ENCODE measurements around the gene FADS2. TPM values are rescaled to one million over a fixed set of nuclear protein-coding genes. Genes with fewer than 3 reads are reported as not detected.

The FADS2 gene
- polyA plus RNA-seq, 1 donor from 2014 or later = 0.63 TPM

GRCh38 chr11:61806785-61807184 is 21.3 kb upstream of the FADS2 start:
- Mint-ChIP-seq H3K4me1 (peaks cover 0 to 3% (median 0%) of the 10 kb centered on the region in 3 donors), H3K4me3 (no peak overlapping the region), H3K27ac (no peak overlapping the region), H3K36me3 (no peaks in the 10 kb centered on the region), H3K27me3 (no peaks in the 10 kb centered on the region), H3K9me3 (no peaks in the 10 kb centered on the region)

- Mint-ChIP-seq H3K36me3 (peaks cover 5% of the 10 kb centered on the region), H3K4me3 (no peak overlapping the region), H3K27me3 (no peaks in the 10 kb centered on the region), H3K9me3 (peaks cover 0 to 2% (median 0%) of the 10 kb centered on the region in 3 donors), H3K27ac (no peak overlapping the region), H3K4me1 (peaks cover 0 to 6% (median 3%) of the 10 kb centered on the region in 3 donors)
These were observed 17.4 kb upstream of the FADS2 start for GRCh38 chr11:61810671-61811175.

GRCh38 chr11:61811831-61812230 is 16.3 kb upstream of the FADS2 start:
- Mint-ChIP-seq H3K27me3 (peaks cover 3% of the 10 kb centered on the region), H3K4me3 (no peak overlapping the region), H3K36me3 (peaks cover 5% of the 10 kb centered on the region), H3K9me3 (peaks cover 0 to 2% (median 0%) of the 10 kb centered on the region in 3 donors), H3K27ac (no peak overlapping the region), H3K4me1 (peaks cover 0 to 8% (median 5%) of the 10 kb centered on the region in 3 donors)

- peaks cover 0 to 2% (median 0%) of the 10 kb centered on the region in 3 donors for H3K9me3 Mint-ChIP-seq
These were observed 15.2 kb upstream of the FADS2 start for GRCh38 chr11:61812736-61813411.

GRCh38 chr11:61814247-61814957 is 13.7 kb upstream of the FADS2 start:
- H3K4me1 Mint-ChIP-seq = peaks cover 0 to 8% (median 5%) of the 10 kb centered on the region in 3 donors
- H3K36me3 Mint-ChIP-seq = peaks cover 5% of the 10 kb centered on the region
- H3K9me3 Mint-ChIP-seq = peaks cover 0 to 2% (median 0%) of the 10 kb centered on the region in 3 donors
- peaks cover 3% of the 10 kb centered on the region for H3K27me3 Mint-ChIP-seq
- peak overlapping the region; percentile 44 to 95 (median 87) for H3K4me3 Mint-ChIP-seq
- no peak overlapping the region for H3K27ac Mint-ChIP-seq

More at GRCh38 chr11:61812736-61813411, 15.2 kb upstream of the FADS2 start:
- H3K27ac Mint-ChIP-seq = no peak overlapping the region
- peaks cover 0 to 8% (median 5%) of the 10 kb centered on the region in 3 donors for H3K4me1 Mint-ChIP-seq
- peaks cover 5% of the 10 kb centered on the region for H3K36me3 Mint-ChIP-seq
- no peak overlapping the region for H3K4me3 Mint-ChIP-seq
- peaks cover 3% of the 10 kb centered on the region for H3K27me3 Mint-ChIP-seq

- H3K4me1 Mint-ChIP-seq = peaks cover 0 to 8% (median 5%) of the 10 kb centered on the region in 3 donors
- peaks cover 5% of the 10 kb centered on the region for H3K36me3 Mint-ChIP-seq
- H3K9me3 Mint-ChIP-seq = peaks cover 0 to 2% (median 0%) of the 10 kb centered on the region in 3 donors
- peak overlapping the region; percentile 44 to 95 (median 87) for H3K4me3 Mint-ChIP-seq
- peaks cover 3% of the 10 kb centered on the region for H3K27me3 Mint-ChIP-seq
- no peak overlapping the region for H3K27ac Mint-ChIP-seq
These were observed 12.9 kb upstream of the FADS2 start for GRCh38 chr11:61814958-61815789.

- H3K4me3 Mint-ChIP-seq = peak overlapping the region; percentile 44 to 95 (median 87)
- peak overlapping the region in 1 of 3 donors; percentile 84 for H3K27ac Mint-ChIP-seq
- H3K36me3 Mint-ChIP-seq = peaks cover 5% of the 10 kb centered on the region
- H3K27me3 Mint-ChIP-seq = peaks cover 3% of the 10 kb centered on the region
- H3K9me3 Mint-ChIP-seq = peaks cover 0 to 2% (median 0%) of the 10 kb centered on the region in 3 donors
- H3K4me1 Mint-ChIP-seq = peaks cover 0 to 8% (median 5%) of the 10 kb centered on the region in 3 donors
These were observed 12.0 kb upstream of the FADS2 start for GRCh38 chr11:61815790-61816735.

- Mint-ChIP-seq H3K4me1 (peaks cover 0 to 8% (median 5%) of the 10 kb centered on the region in 3 donors), H3K36me3 (peaks cover 5% of the 10 kb centered on the region), H3K4me3 (peak within 1 kb of the TSS; percentile 44 to 95 (median 87)), H3K27ac (peak within 1 kb of the TSS in 1 of 3 donors; percentile 84), H3K9me3 (peaks cover 0 to 2% (median 0%) of the 10 kb centered on the region in 3 donors), H3K27me3 (peaks cover 3% of the 10 kb centered on the region)
These were observed 11.2 kb upstream of the FADS2 start, which contains the start of gene FADS1 for GRCh38 chr11:61816736-61817455. FADS1 (minus strand) TSS chr11:61817003; CDS start chr11:61816929, 74 bp downstream.

- peaks cover 0 to 2% (median 0%) of the 10 kb centered on the region in 3 donors for H3K9me3 Mint-ChIP-seq
- peaks cover 3% of the 10 kb centered on the region for H3K27me3 Mint-ChIP-seq
- peaks cover 0 to 8% (median 5%) of the 10 kb centered on the region in 3 donors for H3K4me1 Mint-ChIP-seq
- H3K27ac Mint-ChIP-seq = no peak overlapping the region
- H3K4me3 Mint-ChIP-seq = peak overlapping the region; percentile 11 to 77 (median 52)
- peaks cover 5% of the 10 kb centered on the region for H3K36me3 Mint-ChIP-seq
These were observed 10.5 kb upstream of the FADS2 start for GRCh38 chr11:61817471-61818202.

GRCh38 chr11:61820174-61820573 is 7.9 kb upstream of the FADS2 start:
- H3K4me3 Mint-ChIP-seq = no peak overlapping the region
- no peak overlapping the region for H3K27ac Mint-ChIP-seq
- H3K9me3 Mint-ChIP-seq = no peaks in the 10 kb centered on the region
- H3K27me3 Mint-ChIP-seq = peaks cover 3% of the 10 kb centered on the region
- H3K36me3 Mint-ChIP-seq = no peaks in the 10 kb centered on the region
- peaks cover 0 to 4% (median 2%) of the 10 kb centered on the region in 3 donors for H3K4me1 Mint-ChIP-seq

GRCh38 chr11:61826930-61827570 is 1.1 kb upstream of the FADS2 start:
- Mint-ChIP-seq H3K9me3 (no peaks in the 10 kb centered on the region), H3K36me3 (peaks cover 2% of the 10 kb centered on the region), H3K27ac (no peak overlapping the region), H3K4me3 (peak overlapping the region; percentile 32 to 90 (median 72)), H3K4me1 (peaks cover 6% of the 10 kb centered on the region in 3 donors), H3K27me3 (peaks cover 5% of the 10 kb centered on the region)

GRCh38 chr11:61828379-61828628 is 204 bp downstream of the FADS2 start:
- Mint-ChIP-seq H3K36me3 (peaks cover 2% of the 10 kb centered on the region), H3K9me3 (no peaks in the 10 kb centered on the region), H3K4me1 (peaks cover 6 to 7% (median 6%) of the 10 kb centered on the region in 3 donors), H3K27ac (no peak overlapping the region), H3K27me3 (peaks cover 5% of the 10 kb centered on the region), H3K4me3 (peak overlapping the region; percentile 32 to 90 (median 83))
